HG03521 (cell line): ENCODE measurements around the gene VIPR2.

ENCODE experiments used
- ATAC-seq: cut with Tn5 transposase; IDR thresholded peaks from one replicate; pipeline ENCODE4 v1.9.1; 2021; ENCODE audit warnings: mild to moderate bottlenecking, moderate library complexity; ENCODE audit not compliant: unreplicated experiment

VIPR2 gene

GRCh38 chr7:159048656-159049055 lies 96.0 kb downstream of the VIPR2 start:
- no peak for ATAC-seq

- ATAC-seq = no peak
Measured at GRCh38 chr7:159047536-159047935, 97.1 kb downstream of the VIPR2 start.

DNA sequence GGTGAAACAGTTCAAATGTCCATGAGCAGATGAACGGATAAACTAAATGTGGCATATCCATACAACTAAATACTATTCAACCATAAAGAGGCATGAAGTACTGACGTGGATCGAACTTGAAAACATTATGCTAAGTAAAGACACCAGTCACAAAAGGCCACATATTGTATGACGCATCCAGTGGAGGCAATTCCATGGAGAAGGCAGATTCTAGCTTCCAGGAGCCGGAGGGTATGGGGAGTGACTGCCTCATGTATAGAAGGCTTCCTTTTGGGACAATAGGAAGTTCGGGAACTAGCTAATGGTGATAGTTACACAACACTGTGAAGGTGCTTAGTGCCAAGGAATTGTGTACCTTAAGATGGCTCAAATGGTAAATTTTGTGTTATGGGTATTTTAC lies 98.4 kb downstream of the VIPR2 start:
- no peak for ATAC-seq

DNA sequence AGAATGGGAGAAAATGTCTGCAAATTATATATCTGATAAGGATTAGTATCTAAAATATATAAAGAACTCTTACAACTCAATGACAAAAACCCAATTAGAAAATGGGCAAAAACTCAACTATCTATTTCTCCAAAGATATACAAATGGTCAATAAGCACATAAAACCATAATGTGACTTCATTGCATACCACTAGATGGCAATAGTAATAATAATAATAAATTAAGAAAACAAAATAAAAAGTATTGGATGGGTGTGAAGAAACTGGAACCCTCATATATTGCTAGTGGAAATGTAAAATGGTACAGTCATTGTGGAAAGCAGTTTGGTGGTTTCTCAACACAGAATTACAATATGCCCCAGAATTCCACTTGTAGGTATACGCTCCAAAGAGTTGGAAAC lies 98.8 kb downstream of the VIPR2 start:
- ATAC-seq = no peak

DNA sequence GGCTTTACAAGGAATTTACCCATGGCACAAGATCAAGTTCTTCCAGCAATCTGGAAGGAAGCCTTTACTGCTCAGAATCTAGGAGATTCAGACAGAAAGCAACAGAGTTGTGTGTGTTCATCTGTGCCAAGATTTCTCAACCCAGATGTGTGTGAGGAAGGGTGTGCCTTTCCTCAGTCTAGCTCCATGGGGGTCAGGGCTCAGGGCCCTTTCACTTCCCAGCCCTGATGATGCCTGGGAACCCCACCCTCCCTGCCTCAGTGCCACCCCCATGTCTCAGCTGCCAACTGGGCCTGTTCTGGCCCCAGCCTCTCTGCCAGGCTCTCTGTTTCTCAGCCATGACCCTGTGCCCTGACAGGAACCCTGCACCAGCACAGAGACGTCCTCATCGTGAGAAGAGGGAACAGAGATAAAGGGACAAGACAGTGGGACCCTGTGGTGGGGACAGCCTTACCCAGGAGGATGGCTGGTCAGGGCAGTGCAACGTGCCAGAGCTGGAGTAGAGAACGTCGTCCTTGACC lies 102.0 kb downstream of the VIPR2 start:
- no peak for ATAC-seq

DNA sequence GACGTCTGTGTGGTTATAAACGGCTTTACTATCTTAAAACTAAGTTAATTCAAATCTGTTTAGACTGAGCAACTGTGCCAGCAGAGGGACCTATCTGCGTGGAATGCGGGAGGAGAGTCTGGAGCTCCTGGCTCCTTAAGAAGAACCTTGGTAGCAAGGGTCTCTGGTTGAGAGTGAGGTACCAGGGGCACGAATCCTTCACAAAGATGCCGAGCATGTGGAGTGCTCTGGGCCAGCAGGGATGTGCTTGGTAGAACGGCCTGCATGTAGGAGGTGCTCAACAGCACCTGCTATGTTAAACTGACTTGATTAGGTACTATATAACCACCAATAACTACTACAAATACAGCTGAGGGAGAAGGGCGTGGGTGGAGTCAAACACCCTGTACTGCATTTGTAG lies 102.6 kb downstream of the VIPR2 start:
- ATAC-seq = no peak

GRCh38 chr7:159040912-159041711 lies 103.6 kb downstream of the VIPR2 start:
- ATAC-seq = no peak

GRCh38 chr7:159040146-159040545 lies 104.5 kb downstream of the VIPR2 start:
- ATAC-seq = no peak

GRCh38 chr7:159039716-159040115 lies 105.0 kb downstream of the VIPR2 start:
- ATAC-seq = no peak

GRCh38 chr7:159038066-159038465 lies 106.6 kb downstream of the VIPR2 start:
- ATAC-seq = no peak

DNA sequence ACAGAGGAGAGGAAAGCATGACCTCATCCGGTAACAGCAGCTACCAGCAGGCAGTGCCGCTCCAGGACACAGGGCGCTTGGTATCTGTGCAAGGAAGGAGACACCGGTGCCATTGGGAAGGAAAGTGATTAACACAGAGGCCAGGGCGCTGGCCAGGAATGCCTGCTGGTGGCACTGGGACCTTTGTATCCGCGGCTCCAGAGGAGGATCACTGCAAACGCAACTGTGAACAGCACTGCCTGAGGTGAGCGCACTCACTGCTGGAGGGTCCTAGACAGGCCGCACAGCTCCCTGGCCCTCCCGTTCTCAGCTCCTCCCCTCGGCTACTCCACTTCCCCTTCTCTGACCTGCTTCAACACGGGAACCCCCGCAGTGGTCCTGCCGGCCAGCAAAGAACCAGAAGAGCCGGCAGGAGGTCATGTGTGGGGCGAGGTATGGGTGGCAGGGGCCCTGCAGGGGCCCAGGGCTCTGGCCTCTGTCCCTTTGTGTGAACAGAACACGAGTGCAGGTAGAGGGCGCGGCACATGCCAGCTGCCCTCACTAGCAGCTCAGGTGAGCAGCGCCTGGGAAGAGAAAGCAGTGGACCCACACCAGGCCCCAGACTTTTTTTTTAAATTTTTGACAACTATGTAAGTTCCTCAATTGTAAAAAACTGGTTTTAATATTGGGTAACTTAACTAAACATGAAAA lies 107.6 kb downstream of the VIPR2 start:
- ATAC-seq = no peak

DNA sequence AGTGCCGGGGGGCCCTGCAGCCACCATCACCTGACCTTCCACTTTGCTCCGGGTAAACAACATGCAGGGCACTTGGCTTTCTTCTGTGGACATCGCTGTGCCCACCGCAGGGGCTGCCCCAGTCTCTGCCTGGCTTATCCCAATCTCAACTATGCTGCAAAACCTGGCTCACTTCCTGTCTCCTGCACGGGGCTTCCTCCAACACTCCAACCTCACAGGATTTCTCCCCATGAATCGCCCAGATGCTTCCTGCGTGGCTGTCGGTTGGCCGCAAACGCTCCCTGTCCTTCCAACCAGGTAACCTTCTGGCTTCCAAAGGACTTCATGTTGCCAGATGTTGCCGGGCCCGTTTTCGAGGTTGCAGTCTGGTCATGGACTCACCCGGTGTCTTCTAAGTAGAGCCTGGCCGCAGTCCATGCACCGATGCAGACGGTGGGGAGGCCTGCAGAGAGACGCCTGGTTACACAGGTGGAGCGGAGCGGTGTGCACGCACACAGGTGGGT lies 109.0 kb downstream of the VIPR2 start:
- ATAC-seq = no peak

DNA sequence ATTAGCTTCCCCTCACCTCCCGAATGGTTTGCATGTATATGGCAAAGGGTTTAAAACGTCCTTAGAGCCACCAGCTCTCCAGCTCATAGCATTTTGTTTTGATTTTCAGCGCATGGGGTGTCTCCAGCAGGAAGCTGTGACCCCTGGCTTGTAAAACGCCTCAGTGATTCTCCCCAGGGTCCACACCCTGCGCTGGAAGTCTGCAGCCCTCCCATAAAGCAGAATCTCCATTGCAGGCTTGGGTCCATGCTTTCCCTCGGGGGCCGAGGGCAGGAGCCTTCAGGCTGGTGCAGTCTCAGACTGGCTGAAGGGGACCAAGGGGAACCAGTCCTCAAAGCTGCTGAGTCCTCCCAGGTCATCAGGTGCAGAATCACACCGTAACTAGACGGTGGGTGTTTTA lies 109.7 kb downstream of the VIPR2 start:
- ATAC-seq = no peak

DNA sequence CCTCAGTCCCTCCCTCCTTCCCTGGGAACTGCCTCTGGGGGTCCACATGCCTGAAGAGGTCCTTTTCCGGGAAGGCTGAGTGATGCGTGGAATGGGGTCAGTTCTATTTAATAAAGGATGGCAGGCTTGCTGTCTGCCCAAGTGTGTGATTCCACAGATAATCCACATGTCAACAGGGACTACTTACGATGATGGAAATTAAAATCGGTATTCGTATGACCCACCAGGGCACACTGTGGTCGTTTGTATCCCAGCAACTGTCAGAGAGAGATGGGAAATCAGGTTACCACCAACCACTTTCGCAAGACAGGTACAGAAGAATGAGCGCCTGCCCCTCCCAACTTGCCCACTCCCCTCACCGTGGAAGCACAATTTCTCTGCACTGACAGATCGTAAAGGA lies 110.3 kb downstream of the VIPR2 start:
- ATAC-seq = no peak

DNA sequence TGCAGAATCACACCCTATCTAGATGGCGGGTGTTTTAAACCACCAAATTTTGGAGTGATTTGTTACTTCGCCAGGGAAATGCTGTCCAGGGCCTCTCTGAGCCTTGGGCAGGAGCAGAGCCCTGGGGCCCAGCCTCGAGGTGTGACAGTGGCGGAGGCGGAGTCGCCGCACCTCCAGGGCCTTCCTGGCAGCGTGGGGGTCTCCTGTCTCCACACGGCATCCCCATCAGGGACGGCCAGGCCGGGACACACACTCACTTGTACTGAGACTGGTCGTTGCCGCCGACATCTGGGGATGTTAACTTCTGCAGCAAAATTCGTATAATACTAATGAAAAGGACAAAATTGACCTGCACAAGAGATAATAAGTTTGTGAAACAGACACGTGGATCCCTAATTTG lies 110.7 kb downstream of the VIPR2 start:
- ATAC-seq = no peak

GRCh38 chr7:159033473-159033825 lies 111.2 kb downstream of the VIPR2 start:
- no peak for ATAC-seq

DNA sequence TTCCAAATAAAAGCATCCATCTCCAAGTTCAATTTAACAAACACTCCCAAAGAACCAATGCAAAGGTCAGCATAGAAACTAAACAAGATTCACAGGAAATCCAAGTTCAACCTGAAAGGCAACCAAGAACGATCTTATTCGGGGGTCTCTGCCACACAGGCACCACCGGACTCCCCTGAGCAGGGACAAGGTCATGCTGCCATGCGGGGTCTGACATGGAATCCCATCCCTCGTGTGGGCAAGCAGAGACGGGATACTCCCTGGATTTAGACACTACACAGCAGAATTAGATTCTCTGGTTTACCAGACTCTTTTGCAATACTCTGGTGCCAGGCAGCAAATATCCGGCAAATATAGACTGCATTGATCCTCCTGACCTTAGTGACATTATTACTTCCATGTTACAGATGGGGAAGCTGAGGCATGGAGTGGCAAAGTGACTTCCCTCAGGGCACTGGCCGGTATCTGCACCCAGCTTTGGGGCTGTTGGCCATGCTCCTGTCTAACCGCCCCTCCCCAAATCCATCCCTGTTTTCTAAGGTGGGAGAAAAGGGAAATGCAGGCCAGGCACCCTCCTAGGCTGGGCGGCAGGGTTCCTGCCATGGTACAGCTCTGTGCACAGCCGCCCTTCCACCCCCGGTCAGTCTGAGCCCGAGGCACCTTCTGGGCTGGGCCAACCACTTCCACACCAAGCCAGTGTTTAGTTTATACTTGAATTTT lies 111.8 kb downstream of the VIPR2 start:
- ATAC-seq = no peak

DNA sequence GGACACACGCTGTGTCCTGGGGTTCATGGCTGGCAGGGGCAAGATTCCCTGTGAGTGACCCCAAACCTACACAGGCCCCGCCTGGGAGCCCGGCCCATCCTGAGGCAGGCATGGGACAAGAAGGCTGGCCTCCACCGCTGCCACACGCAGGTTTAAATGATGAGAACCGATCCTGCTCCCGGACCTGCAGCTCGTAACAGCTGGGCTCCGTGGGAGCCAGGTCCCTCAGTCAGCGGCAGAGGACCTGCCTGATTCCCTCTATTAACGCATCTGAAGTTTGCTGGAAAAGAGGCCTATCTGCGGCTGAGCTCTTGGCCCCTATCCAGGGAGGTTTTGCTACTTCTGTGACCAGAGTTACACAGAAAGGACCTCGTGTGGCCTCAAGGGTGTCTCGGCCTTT lies 112.3 kb downstream of the VIPR2 start:
- no peak for ATAC-seq

GRCh38 chr7:159031750-159032149 lies 112.9 kb downstream of the VIPR2 start:
- ATAC-seq = no peak

GRCh38 chr7:159031135-159031701 lies 113.4 kb downstream of the VIPR2 start:
- ATAC-seq = no peak

- no peak for ATAC-seq
Measured at GRCh38 chr7:159030490-159031134, 114.1 kb downstream of the VIPR2 start.
